DOHH2 (cell line): Measurements from ENCODE around the gene SLIT1.
"Not testable (repeated sequence)": the region's sequence is repeated elsewhere in the genome, so short reads cannot be mapped to it uniquely, and the experiment has no call there.

Experiments used
- CTCF ChIP-seq: fragments of 200-600 bp; sonication (generic); IDR thresholded peaks from one replicate; pipeline ENCODE4 v1.5.1; 2014; ENCODE audit warnings: antibody characterized with exemption, mild to moderate bottlenecking, low read depth, low read length; ENCODE audit not compliant: poor library complexity, severe bottlenecking
- EZH2phosphoT487 ChIP-seq: fragments of 200-600 bp; sonication (generic); IDR thresholded peaks from 2 replicates; pipeline ENCODE4 v1.6.1; 2017; ENCODE audit warnings: borderline replicate concordance, mild to moderate bottlenecking, antibody characterized with exemption, low read length, moderate library complexity, mixed read lengths

- TF ChIP-seq CTCF, EZH2phosphoT487: not testable (repeated sequence)
These were observed 103.2 kb downstream of the SLIT1 start for GRCh38 chr10:97082575-97082974.
